HTERT RPE-1 (cell line): ENCODE data around the gene HLF.
"Not testable (repeated sequence)": the region's sequence is repeated elsewhere in the genome, so short reads cannot be mapped to it uniquely, and the experiment has no call there.

Source experiments
- in situ Hi-C: fragments of 300-500 bp; cut with MboI; formaldehyde crosslinking; loops from 4 replicates; pipeline ENCODE4 v1.14.3; 2020; ENCODE audit warnings: low sequenced_read_pairs

Gene HLF

DNA sequence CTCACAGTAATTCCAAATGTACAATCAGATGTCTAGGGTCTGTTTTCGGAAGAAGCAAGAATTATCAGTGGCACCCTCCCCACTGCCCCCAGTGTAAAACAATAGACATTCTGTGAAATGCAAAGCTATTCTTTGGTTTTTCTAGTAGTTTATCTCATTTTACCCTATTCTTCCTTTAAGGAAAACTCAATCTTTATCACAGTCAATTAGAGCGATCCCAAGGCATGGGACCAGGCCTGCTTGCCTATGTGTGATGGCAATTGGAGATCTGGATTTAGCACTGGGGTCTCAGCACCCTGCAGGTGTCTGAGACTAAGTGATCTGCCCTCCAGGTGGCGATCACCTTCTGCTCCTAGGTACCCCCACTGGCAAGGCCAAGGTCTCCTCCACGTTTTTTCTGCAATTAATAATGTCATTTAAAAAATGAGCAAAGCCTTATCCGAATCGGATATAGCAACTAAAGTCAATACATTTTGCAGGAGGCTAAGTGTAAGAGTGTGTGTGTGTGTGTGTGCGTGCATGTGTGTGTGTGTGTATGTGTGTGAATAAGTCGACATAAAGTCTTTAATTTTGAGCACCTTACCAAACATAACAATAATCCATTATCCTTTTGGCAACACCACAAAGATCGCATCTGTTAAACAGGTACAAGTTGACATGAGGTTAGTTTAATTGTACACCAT, 59.7 kb downstream of the HLF start:
- in situ Hi-C loops = no loop called here

DNA sequence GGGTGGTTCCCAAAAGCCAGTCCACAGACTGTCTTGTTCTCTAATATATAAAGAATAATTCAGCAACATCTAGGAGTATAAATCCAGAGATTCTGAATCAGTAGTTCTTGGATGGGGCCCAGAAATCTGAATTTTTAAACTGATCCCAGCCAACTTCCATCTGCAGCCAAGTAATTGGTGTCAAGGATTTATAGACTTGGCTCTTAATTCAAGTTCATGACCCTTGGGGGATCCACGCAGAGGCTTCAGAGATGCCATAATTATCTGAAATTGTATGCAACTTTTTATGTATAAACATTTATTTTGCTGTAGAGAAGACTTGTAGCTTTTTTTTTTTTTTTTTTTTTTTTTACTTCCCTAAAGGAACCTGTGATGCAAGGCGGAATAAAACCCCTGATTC, 60.6 kb downstream of the HLF start:
- in situ Hi-C loops = no loop called here

DNA sequence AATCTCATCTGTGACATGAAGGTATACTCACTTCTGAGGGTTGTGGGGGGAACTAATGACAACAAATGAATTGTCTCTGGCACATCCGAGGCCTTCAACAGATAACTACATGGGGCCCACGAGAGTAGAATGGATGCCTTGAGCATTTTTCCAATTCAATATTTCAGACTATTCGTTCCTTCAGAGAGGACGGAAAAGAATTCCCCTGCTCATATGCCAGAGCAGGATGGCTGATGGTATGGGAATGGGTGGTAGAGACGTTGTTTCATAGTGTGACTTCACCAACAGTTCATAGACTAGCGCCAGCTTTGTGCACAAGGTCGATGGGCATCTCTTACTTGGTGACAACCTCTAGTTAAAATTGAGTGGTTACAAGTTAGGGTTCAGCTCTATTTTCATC, 61.3 kb downstream of the HLF start:
- in situ Hi-C loops = no loop called here

DNA sequence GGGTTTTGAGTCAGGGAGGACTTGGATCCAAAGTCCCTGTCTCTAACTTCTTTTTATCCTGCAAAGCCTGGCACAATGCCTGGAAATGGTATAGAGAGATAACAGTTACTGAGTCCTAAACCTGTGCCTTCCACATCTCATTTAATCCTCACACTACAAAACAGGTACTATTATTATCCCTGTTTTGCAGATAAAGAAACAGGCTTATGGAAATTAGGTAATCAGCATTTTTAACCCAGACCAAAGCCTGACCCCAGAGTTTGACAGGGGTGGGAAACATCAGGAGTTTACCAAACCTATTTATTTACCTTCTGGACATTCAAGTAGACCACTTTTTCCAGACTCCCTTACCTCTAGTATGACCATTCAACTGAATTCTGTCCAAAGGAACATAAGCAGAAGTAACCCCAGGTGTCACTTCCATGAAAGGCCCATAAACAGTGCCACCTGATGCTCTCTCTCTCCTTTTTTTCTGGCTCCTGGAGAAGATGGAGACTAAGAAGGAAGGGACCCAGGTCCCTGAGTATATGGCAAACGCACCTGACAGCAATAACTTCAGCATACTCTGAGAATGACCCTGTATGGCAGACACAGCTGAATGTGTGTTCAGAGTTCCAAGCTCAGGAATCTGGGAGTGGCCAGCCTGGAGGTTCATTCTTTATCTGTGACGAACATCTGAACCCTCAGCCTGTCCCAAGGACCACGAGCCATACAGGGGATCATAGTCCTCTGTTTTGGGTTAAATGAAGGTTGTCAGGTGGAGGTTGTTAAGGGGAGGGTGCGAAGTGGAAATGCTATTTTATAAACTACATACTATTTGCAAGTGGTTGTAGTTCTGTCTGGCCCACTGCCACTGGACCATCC, 62.7 kb downstream of the HLF start:
- in situ Hi-C loops = no loop called here

DNA sequence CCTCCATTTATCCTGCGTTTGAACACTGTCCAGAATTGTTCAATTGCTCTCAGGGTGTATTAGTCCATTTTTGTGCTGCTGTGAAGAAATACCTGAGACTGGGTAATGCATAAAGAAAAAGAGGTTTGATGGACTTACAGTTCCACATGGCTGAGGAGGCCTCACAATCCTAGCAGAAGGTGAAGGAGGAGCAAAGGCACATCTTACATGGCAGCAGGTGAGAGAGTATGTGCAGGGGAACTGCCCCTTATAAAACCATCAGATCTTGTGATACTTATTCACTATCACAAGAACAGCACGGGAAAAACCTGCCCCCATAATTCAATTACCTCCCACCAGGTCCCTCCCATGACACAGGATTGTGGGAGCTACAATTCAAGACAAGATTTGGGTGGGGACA, 63.8 kb downstream of the HLF start:
- in situ Hi-C loops = not testable (repeated sequence)

DNA sequence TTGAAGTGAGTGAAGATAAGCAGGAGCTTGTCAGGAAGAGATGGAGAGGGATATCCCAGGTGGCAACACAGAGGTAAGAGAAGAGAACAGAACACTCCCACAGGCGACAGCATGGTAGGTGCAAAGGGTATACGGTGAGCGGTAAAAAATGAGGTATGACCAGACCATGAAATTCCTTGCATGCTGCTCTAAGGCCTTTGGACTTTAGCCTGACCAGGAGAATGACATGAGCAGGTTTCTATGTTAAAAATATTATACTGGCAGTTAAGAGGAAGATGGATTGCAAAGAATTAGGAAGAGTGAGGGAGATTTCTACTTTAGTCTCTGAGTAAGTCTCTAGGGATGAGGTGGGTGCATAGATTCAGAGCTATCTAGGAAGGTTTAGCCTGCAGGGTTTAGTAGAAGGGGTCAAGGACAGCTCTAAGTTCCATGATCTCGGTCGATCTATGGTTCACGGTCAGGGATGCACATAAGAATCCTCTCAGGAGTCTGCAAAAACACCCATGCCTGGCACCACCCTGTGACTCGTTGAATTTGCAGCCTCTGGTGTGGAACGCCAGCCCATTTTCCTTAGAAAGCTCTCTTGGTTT, 65.7 kb downstream of the HLF start:
- in situ Hi-C loops = no loop called here

DNA sequence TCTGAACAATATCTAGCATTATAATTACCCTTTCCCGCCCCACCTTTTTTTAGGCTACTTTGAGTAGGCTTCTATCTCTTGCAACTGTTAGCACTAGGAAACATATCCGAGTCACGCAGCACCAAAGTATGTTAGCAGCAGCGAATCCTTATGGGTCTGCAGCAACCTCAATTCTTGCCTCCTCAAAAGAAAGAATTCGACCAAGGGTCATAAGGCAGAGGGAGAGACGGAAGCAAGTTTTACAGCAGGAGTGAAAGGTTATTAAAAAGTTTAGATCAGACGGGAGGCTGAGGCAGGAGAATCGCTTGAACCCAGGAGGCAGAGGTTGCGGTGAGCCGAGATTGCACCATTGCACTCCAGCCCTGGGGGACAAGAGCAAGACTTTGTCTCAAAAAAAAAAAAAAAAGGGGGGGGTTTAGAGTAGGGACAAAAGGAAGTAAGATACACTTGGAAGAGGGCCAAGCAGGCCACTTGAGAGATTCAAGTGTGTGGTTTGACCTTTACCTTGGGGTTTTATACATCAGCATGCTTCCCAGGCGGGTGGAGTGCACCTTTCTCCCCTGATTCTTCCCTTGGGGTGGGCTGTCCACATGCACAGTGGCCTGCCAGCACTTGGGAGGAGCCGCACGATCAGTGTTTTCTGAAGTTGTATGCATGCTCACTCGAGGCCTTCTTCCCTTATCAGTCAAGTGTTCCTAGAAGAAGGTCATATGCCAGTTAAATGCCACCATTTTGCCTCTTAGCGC, 67.7 kb downstream of the HLF start:
- in situ Hi-C loops = no loop called here

DNA sequence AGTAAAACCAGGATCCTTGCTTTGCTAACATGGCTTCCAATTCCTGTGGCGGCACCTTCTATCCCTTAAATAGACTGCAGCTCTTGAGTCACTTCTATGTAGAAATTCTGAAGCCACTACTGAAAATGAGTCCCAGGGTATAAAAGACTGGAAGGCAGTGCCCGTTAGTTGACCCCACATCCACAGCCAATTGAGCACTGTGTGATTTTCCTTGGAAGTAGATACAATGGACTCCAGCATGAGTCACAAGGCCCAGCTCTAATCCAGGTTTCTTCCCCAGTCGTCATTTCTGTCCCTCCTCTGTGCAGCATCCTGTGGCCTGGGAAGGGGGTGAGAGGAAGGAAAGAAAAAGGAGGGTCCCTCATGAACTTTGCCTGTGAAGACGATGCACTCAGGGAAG, 69.5 kb downstream of the HLF start:
- in situ Hi-C loops = no loop called here

DNA sequence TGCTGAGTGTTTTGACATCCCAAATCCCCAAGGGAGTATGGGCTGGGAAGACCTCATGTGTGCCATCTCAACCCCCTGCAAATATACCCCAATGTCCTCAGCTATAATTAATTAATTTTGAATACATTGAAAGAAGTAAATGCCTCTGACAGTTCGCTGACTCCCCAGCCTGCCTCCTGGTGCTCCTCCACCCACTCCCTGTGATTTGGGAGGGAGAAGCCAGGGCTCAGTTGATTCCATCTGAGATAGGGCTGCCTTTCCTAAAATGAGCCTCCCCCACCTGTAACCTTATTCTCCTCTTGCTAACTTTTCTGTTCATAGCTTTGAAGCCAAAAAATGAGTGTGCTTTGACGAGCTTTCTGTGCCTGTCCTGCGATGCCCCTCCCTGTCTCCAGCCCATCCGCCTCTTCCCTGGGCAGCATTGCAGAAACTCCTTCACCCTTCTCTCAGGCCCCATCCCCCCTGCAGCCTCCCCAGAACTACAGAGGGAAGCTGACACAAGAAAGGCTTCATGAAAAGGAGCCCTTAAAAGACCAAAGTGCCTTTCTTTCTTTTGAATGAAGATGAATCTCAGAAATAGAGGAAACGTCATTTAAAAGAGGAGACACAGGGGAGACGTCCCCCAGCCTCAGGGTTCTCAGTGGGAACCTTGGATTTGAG, 70.3 kb downstream of the HLF start:
- in situ Hi-C loops = no loop called here

DNA sequence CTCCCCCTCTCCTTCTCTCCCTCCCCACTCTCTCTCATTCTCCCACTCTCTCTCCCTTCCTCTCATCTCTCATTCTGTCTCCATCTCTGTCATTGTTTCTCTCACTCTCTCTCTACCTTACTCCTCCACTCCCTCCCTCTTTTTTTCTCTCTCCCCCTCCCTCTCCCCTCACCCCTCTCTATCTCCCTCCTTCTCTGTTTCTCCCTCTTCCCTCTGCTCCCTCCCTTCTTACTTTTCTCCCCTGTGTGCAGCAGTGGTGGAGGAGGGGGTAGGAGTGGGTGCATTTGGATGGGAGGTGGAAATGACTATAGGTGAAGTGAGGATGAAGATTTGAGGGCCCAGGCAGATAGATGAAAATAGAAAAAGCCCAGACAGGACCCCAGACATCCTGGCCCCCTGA, 70.9 kb downstream of the HLF start:
- in situ Hi-C loops = no loop called here

DNA sequence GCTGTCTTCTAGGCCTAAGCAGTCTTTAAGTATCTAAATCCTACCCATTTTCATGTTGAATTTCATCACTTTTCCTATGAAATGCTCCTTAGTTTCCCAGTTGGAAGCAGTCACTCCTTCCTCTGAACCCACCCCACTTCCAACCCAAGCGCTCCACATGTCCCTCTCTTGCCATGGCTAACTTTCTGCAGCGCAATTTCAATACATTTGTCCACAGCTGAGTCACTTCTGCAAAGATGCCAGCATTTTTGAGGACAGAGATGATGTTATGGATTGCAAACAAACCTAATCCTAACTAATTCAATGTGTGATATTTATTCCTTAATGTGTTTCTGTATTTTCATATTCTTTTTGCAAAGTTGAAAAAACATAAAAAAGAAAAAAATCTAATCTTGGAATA, 71.7 kb downstream of the HLF start:
- in situ Hi-C loops = no loop called here

DNA sequence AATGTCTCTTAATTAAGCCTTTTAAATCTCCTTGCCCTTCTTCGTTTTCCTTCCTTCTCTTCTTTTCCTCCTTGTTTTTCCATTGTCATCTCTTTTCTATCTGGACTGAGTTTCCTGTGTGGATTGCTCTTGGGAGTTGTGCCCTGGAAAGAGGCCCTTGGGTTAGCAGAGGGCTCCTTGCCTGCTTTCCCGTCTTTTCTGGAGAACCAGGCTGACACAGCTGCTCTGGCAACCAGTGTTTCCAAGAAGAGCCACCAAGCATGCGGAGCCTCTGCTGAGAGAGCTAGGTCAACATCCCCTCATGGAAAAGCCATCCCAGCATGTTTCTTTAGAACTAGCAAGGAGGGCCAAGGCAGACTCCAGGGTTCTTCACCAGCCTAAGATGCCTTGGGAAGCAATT, 75.4 kb downstream of the HLF start:
- in situ Hi-C loops = no loop called here

DNA sequence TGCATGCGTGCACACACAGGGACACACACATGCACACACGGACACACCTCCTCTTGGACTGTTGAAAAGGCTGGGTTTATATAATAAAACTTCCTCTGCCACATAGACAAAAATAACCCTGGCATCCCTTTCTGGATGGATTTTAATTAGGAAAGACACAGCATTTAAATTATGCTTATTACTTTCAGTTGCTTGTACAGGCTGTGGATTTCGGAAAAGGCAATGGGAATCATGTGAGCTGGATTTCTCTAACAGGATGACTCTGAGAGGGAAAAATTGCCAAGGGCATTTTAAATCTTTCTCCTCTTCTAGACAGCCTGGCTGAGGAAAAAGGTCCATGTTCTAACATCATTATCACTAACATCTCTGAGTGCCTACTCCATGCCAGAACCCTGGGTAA, 75.9 kb downstream of the HLF start:
- in situ Hi-C loops = no loop called here

DNA sequence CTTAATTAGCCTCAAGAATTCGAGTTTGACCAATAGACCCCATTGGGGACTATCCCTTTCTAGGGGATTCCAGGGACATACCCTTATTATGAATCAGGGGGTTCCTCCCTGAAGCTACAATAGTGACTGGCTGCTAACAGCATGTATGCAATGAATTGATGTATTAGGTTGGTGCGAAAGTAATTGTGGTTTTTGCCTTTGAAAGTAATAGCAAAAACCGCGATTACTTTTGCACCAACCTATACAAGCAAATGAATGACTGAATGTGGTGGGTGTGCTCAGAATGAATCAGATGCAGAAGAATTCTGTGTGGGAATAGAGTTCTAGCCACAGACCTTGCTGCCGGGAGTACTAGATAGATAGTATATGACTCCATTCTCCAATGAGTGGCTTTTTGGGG, 76.7 kb downstream of the HLF start:
- in situ Hi-C loops = no loop called here

DNA sequence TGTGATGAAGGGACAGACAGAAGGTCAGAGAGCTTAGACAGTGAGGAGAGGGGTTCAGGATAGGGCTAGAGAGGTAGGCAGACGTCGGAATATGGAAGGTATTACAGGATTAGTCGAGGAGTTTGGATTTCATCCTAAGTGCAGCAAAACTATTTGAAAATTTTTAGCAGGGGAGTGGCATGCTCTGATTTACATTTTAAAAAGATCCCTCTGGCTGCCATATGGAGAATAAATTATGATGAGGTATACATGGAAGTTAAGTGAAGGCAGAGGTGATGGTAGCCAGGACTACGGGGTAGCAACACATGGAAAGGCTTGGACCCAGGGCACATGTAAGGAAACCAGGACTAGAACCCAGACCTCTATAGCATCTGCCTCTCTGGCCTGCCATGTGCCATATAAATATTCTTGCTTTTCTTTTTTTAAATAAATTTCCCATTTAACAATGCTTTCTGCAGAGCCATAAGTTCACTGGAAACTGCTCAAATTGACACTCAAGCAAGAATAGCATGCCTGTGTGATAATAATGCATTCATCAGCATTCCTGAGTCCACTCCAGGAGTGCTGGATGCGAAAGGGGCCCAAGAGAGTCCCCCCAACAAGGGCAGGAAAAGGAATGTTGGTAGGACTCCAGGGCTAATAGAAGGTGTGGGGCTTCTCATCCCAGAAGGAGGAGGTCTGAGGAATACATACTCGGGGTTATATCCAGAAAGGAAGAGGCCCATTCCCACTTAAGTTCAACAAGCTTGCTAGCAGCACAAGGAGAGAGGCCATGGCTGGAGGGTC, 78.2 kb downstream of the HLF start:
- in situ Hi-C loops = no loop called here

DNA sequence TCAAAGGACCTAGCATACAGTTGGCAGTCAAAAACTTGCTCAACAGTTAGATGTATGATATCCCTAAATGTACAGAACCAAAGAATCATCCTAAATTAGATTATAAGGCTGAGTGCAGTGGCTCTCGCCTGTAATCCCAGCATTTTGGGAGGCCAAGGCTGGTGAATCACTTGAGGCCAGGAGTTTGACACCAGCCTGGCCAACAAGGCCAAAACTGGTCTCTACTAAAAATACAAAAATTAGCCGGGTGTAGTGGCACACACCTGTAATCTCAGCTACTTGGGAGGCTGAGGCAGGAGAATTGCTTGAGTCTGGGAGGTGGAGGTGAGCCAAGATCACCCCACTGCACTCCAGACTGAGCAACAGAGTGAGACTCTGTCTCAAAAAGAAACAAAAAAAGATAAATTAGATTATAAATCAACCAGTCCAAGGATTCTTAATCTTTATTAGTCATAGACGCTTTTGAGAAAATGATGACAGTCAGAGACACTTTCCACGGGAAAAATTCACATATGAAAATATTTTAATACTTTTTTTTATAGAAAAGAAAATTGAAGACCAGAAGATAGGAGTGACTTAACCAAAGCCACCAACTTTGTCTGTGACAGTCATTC, 79.2 kb downstream of the HLF start:
- in situ Hi-C loops = no loop called here

DNA sequence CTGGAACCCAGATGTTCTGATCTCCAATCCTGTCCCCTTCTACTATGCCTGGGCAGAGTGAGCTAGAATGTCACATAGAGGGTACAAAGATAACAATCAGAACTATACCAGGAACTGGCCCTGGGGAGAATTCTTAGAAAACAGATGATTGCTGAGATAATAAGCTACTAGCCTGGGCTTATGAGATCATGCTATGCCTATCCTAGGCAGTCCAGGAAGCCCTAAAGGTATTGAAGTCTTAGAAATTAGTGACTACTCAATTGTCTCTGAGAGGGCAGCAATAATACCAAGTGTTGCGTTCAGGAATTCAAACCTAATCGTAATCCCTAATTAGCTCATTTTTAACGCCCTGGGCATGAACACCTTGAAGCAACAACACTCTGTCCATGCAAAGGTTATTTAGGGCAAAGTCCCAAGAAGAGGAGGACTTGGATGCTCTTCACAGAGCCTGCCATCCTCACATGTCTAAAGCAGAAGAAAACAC, 79.8 kb downstream of the HLF start:
- in situ Hi-C loops = no loop called here

DNA sequence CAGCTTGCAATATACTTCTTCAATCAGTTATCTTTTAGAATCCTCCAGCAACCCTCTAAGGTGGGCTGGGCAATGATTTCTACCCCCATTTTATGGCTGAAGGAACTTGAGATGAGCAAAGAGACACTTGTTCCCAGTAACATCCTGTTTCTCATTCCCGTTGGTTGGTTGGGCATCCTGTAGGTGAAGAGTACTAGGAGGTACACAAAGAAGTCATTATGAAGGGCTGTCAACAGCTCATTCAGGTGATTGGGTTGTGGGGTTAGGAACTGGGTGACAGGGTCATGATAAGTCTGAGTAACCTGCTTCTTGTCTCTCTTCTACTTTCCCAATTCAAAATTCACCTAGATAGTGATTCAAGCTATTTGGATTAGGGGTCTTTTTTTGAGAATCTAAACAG, 80.4 kb downstream of the HLF start:
- in situ Hi-C loops = no loop called here

DNA sequence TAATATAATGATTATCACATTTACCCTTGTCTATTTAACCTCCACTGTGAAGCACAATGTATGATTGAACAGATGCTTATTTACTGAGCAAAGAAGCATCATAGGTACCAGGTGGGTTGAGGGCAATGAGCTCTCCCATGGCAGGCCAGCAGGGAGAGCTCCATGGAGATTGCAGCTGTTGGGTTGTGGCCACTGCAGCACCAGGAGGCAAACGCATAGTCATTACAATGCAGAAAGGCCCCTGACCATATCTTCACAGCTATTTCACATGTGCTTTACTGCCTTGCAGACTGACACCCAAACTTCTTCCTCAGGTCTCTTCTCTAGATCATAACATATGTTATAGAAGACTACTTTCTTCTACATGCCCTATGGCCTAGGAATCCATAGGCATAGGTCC, 81.9 kb downstream of the HLF start:
- in situ Hi-C loops = no loop called here

DNA sequence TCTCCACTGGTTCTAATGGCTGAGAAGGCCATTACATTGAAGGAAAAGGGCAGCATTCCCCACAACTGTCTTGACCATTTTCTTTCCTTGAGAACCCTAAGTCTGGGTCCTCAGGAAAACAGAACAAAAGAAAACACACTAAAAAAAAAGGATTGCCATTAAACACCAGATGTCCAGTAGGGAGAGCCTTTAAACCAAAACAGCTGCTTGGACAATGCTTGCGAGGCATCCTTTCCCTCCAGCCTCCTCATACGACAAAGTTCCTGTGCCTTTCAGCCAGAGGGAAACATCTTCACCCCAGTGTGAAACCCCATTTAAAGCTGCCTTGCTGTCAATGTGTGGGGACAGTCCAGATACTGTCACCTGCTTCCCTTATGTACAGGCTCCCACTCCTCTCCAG, 82.6 kb downstream of the HLF start:
- in situ Hi-C loops = no loop called here
